Measurements from ENCODE around the gene CAMK2D.

CAMK2D gene

GRCh38 chr4:113750734-113751133 is 10.8 kb downstream of the CAMK2D start:
- no peaks in the 10 kb centered on the region for H3K27me3 Mint-ChIP-seq
- H3K4me1 Mint-ChIP-seq: peaks cover 6% of the 10 kb centered on the region
- no peak for ATAC-seq
- H3K4me3 Mint-ChIP-seq: no peak overlapping the region
- no peak overlapping the region for H3K27ac Mint-ChIP-seq
- peaks cover 22% of the 10 kb centered on the region for H3K36me3 Mint-ChIP-seq
- peaks cover 3% of the 10 kb centered on the region for H3K9me3 Mint-ChIP-seq

GRCh38 chr4:113750296-113750695 is 11.2 kb downstream of the CAMK2D start:
- peaks cover 22% of the 10 kb centered on the region for H3K36me3 Mint-ChIP-seq
- peaks cover 6% of the 10 kb centered on the region for H3K4me1 Mint-ChIP-seq
- peaks cover 3% of the 10 kb centered on the region for H3K9me3 Mint-ChIP-seq
- H3K4me3 Mint-ChIP-seq: no peak overlapping the region
- H3K27ac Mint-ChIP-seq: no peak overlapping the region
- ATAC-seq: no peak
- no peaks in the 10 kb centered on the region for H3K27me3 Mint-ChIP-seq

DNA sequence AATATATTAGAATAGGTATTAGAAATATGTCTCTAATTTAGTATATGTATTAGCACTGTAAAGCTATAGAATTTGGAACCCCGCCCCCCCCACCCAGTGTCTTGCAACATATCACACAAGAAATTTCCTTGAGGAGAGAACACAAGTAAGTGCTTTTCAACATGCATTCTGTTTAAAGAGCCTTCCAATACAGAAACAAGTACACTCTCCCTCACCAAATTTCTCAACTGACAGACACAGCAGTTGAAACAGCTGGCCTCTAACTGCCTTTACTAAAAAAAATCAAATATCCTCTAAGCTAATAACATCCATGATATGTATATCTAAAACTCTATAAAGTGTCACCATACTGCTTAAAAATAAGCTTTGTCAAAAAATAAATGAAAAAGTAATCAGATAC is 12.4 kb downstream of the CAMK2D start:
- H3K4me1 Mint-ChIP-seq: peaks cover 6% of the 10 kb centered on the region
- H3K9me3 Mint-ChIP-seq: peaks cover 3% of the 10 kb centered on the region
- peaks cover 22% of the 10 kb centered on the region for H3K36me3 Mint-ChIP-seq
- H3K27ac Mint-ChIP-seq: no peak overlapping the region
- H3K27me3 Mint-ChIP-seq: no peaks in the 10 kb centered on the region
- ATAC-seq: no peak
- H3K4me3 Mint-ChIP-seq: no peak overlapping the region

DNA sequence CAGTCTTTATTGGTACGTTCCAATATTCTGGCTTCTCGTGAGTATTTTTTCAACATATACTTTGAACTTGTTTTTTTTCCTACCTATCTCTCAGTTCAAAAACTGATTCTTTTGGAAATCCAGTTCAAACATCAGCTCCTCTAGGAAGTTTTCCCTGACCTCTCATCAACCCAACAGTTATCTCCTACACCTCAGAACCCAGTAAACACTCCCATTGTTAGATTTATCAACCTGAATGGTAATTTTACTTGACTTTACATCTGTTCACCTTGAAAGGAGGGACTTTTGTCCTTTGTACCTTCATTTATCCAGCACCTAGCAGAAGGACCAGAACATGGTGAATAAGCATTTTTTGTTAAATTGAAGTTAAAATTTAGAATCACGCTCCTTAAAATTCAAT is 13.6 kb downstream of the CAMK2D start:
- H3K27ac Mint-ChIP-seq: no peak overlapping the region
- no peak overlapping the region for H3K4me3 Mint-ChIP-seq
- H3K36me3 Mint-ChIP-seq: peaks cover 22% of the 10 kb centered on the region
- H3K4me1 Mint-ChIP-seq: peaks cover 6% of the 10 kb centered on the region
- no peaks in the 10 kb centered on the region for H3K27me3 Mint-ChIP-seq
- ATAC-seq: no peak
- peaks cover 3% of the 10 kb centered on the region for H3K9me3 Mint-ChIP-seq

DNA sequence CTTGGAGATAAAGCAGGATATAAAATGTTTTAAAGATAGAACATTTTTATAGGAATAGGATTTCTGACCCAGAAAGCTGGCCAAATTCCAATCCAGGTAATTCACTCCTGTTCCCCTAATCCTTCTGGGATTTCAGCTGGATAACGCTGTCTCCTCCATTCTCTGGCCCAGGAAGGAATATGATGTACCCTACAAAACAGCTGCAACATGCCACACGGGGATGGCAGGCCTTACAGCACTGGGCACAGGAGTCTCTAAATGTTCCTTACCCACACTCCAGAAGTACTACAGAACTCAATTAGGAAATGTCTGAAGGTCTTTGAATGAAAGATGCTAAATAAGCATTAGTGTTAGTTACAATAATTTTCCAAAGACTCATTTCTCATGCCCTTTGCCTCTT is 15.8 kb downstream of the CAMK2D start:
- no peak for ATAC-seq
- Mint-ChIP-seq H3K27me3 (no peaks in the 10 kb centered on the region), H3K36me3 (peaks cover 29% of the 10 kb centered on the region), H3K4me3 (no peak overlapping the region), H3K4me1 (peaks cover 12% of the 10 kb centered on the region), H3K9me3 (peaks cover under 1% of the 10 kb centered on the region), H3K27ac (no peak overlapping the region)

DNA sequence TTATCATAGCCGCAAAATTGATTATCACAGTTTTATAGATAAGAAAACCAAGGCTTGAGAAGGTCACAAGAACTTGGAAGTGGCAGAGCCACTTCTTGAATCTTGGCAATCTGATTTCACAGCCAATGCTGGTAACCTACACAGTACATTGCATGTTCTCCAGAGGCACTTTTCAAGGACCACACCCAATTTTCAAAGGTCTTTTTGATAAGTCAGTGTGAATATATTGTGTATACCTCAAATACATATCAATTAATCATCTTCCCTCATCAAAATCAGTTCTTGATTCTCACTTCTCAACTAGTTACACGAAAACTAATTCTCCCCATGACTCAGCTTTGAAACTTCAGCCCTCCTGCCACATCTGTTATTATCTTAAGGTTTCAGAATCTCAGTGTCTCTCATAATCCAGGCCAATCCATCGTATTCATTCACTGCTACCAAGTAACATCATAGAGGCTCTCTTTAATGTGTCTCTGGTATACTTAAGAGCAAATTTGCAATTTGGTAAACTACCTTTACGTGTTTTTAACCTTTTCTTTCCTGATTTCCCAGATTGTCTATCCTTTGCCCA is 16.8 kb downstream of the CAMK2D start:
- no peaks in the 10 kb centered on the region for H3K9me3 Mint-ChIP-seq
- no peak for ATAC-seq
- H3K36me3 Mint-ChIP-seq: peaks cover 20% of the 10 kb centered on the region
- H3K27ac Mint-ChIP-seq: no peak overlapping the region
- H3K4me3 Mint-ChIP-seq: no peak overlapping the region
- H3K27me3 Mint-ChIP-seq: no peaks in the 10 kb centered on the region
- H3K4me1 Mint-ChIP-seq: peaks cover 15% of the 10 kb centered on the region

DNA sequence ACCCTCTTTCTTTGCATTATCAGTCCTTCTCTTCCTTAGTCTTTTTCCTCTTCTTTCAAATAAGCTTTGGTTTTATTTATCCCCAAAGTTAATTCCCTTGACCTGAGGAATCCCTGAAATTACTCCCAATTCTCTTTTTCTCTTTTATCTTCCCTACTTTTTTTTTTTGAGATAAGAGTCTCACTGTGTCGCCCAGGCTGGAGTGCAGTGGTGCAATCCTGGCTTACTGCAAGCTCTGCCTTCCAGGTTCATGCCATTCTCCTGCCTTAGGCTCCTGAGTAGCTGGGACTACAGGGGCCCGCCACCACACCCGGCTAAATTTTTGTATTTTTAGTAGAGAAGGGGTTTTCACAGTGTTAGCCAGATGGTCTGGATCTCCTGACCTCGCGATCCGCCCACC is 17.8 kb downstream of the CAMK2D start:
- no peak overlapping the region for H3K4me3 Mint-ChIP-seq
- peaks cover 20% of the 10 kb centered on the region for H3K36me3 Mint-ChIP-seq

GRCh38 chr4:113742643-113743042 is 18.9 kb downstream of the CAMK2D start:
- Mint-ChIP-seq H3K4me3 (no peak overlapping the region), H3K36me3 (peaks cover 13% of the 10 kb centered on the region), H3K4me1 (peaks cover 23% of the 10 kb centered on the region), H3K27me3 (no peaks in the 10 kb centered on the region), H3K9me3 (no peaks in the 10 kb centered on the region), H3K27ac (no peak overlapping the region)
- ATAC-seq: no peak

More for the DNA sequence above, 17.8 kb downstream of the CAMK2D start:
- no peak for ATAC-seq
- Mint-ChIP-seq H3K27me3 (no peaks in the 10 kb centered on the region), H3K9me3 (no peaks in the 10 kb centered on the region), H3K4me1 (peaks cover 23% of the 10 kb centered on the region), H3K27ac (no peak overlapping the region)

DNA sequence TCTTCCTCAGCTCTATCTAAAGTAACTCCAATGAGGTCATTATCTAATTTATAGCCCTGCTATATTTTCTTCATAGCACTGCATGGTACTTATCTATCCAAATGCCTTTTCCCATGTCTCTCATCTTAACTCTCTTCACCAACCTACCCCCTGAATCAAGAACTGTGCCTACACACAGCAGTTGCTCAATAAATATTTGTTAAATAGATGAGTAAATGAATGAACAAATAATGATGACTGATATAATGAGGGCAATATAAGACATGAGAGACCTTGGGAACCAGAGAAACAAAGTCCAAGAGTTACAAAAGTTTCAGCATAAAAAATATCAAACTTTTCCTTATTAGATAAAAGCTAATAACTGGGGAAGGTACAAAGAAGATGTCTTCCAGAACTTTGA is 19.6 kb downstream of the CAMK2D start:
- H3K36me3 Mint-ChIP-seq: peaks cover 11% of the 10 kb centered on the region
- peak overlapping the region; percentile 1 for H3K27ac Mint-ChIP-seq
- no peaks in the 10 kb centered on the region for H3K27me3 Mint-ChIP-seq
- no peak overlapping the region for H3K4me3 Mint-ChIP-seq
- H3K9me3 Mint-ChIP-seq: no peaks in the 10 kb centered on the region
- peaks cover 28% of the 10 kb centered on the region for H3K4me1 Mint-ChIP-seq
- ATAC-seq: no peak

GRCh38 chr4:113740857-113741379 is 20.6 kb downstream of the CAMK2D start:
- Mint-ChIP-seq H3K9me3 (no peaks in the 10 kb centered on the region), H3K27me3 (no peaks in the 10 kb centered on the region), H3K4me3 (no peak overlapping the region), H3K27ac (no peak overlapping the region), H3K4me1 (peaks cover 28% of the 10 kb centered on the region), H3K36me3 (peaks cover 11% of the 10 kb centered on the region)
- ATAC-seq: no peak

GRCh38 chr4:113739197-113739596 is 22.3 kb downstream of the CAMK2D start:
- Mint-ChIP-seq H3K9me3 (no peaks in the 10 kb centered on the region), H3K27ac (no peak overlapping the region), H3K27me3 (no peaks in the 10 kb centered on the region), H3K4me1 (peaks cover 28% of the 10 kb centered on the region), H3K36me3 (peaks cover 21% of the 10 kb centered on the region), H3K4me3 (no peak overlapping the region)
- ATAC-seq: no peak

GRCh38 chr4:113738251-113738650 is 23.3 kb downstream of the CAMK2D start:
- H3K36me3 Mint-ChIP-seq: peaks cover 21% of the 10 kb centered on the region
- no peak for ATAC-seq
- no peak overlapping the region for H3K27ac Mint-ChIP-seq
- H3K4me3 Mint-ChIP-seq: no peak overlapping the region
- no peaks in the 10 kb centered on the region for H3K9me3 Mint-ChIP-seq
- no peaks in the 10 kb centered on the region for H3K27me3 Mint-ChIP-seq
- peaks cover 28% of the 10 kb centered on the region for H3K4me1 Mint-ChIP-seq

DNA sequence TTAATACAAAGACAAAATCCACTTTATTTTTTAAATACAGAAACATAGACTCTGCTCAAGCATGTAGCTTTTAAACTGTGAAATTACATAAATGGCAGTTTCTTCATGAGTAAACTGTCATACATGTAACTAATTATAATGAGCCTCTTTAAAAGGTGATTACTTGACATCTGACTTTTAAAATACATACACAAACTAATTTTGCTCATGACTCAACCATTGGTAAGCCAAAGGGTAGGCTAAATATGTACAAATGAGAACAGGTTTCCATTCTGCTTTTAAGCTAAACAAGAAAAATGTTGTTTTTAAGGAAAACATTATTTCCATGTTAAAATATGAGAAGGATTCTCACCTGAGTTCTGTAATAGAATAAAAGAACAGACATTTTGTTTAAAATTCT is 27.9 kb downstream of the CAMK2D start:
- Mint-ChIP-seq H3K27ac (no peak overlapping the region), H3K27me3 (no peaks in the 10 kb centered on the region), H3K9me3 (no peaks in the 10 kb centered on the region), H3K36me3 (peaks cover 29% of the 10 kb centered on the region), H3K4me1 (peaks cover 26% of the 10 kb centered on the region), H3K4me3 (no peak overlapping the region)
- ATAC-seq: no peak

GRCh38 chr4:113732967-113733527 is 28.5 kb downstream of the CAMK2D start:
- Mint-ChIP-seq H3K27ac (no peak overlapping the region), H3K4me3 (no peak overlapping the region), H3K27me3 (no peaks in the 10 kb centered on the region), H3K36me3 (peaks cover 29% of the 10 kb centered on the region), H3K4me1 (peaks cover 32% of the 10 kb centered on the region), H3K9me3 (no peaks in the 10 kb centered on the region)
- ATAC-seq: no peak

DNA sequence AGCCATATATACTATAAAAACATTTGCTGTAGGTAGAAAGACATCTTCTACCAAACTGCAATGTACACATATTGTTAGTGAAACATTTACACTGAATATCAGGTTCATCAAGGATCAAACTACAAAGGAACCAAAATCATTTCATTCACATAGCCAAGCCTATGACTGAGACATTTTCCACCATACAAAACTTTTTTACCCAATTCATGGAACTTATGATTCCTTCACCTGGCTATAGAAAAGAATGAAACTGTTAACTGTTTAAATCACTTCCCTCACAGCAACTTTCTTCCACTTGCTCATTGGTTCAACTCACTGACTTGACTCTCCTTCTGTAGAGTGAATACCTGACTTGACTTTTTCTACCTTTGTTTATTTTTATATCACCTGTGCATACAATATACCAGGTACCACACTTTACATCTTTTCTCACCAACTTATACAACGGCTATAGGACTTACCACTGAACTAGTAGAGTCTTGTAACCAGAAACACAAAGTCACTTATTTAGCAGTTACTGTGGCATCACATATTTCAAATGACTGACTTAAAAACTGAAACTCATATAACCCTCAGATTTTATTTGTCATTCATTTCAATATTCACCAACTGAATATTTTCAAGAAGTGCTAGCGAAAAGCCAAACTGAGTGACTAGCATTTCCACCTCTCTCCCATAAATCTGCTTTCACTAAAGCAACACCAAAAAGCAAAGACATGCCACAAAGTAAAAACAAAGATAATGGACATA is 30.9 kb downstream of the CAMK2D start:
- Mint-ChIP-seq H3K4me3 (no peak overlapping the region), H3K27ac (no peak overlapping the region), H3K36me3 (peaks cover 29% of the 10 kb centered on the region), H3K27me3 (no peaks in the 10 kb centered on the region), H3K4me1 (peaks cover 43% of the 10 kb centered on the region), H3K9me3 (no peaks in the 10 kb centered on the region)
- no peak for ATAC-seq

GRCh38 chr4:113727802-113728201 is 33.7 kb downstream of the CAMK2D start:
- H3K9me3 Mint-ChIP-seq: no peaks in the 10 kb centered on the region
- H3K36me3 Mint-ChIP-seq: peaks cover 20% of the 10 kb centered on the region
- peaks cover 43% of the 10 kb centered on the region for H3K4me1 Mint-ChIP-seq
- ATAC-seq: no peak
- H3K4me3 Mint-ChIP-seq: no peak overlapping the region
- no peaks in the 10 kb centered on the region for H3K27me3 Mint-ChIP-seq
- no peak overlapping the region for H3K27ac Mint-ChIP-seq

Data from stimulated activated memory B cell treated with anti-CD40 and anti-IgM and Interleukin-4, amounts not matched to agents 10 μg/mL and 1 μg/mL and 100 μg/mL, for 72 hours (primary cell).